GM18907 (cell line): ENCODE measurements around the gene NAA15.
A peak's percentile ranks its signal among the peaks of the same experiment; 100 is the strongest.
"Not testable (repeated sequence)": the region's sequence is repeated elsewhere in the genome, so short reads cannot be mapped to it uniquely, and the experiment has no call there.

Experiments
- ATAC-seq: cut with Tn5 transposase; IDR thresholded peaks from one replicate; pipeline ENCODE4 v1.9.1; 2021; ENCODE audit warnings: mild to moderate bottlenecking, moderate library complexity; ENCODE audit not compliant: unreplicated experiment

The NAA15 gene

GRCh38 chr4:139337612-139338011, 36.3 kb downstream of the NAA15 start:
- ATAC-seq, result no peak

GRCh38 chr4:139361301-139361700, 60.0 kb downstream of the NAA15 start:
- no peak for ATAC-seq

GRCh38 chr4:139367421-139368090, 66.3 kb downstream of the NAA15 start:
- ATAC-seq, result no peak

GRCh38 chr4:139368998-139369397, 67.7 kb downstream of the NAA15 start:
- ATAC-seq, result no peak

GRCh38 chr4:139374251-139374650, 72.9 kb downstream of the NAA15 start:
- no peak for ATAC-seq

GRCh38 chr4:139386421-139386820, 85.1 kb downstream of the NAA15 start:
- no peak for ATAC-seq

- no peak for ATAC-seq
Observed at GRCh38 chr4:139389102-139389501, 87.8 kb downstream of the NAA15 start.

- no peak for ATAC-seq
Observed at GRCh38 chr4:139389991-139390390, 88.7 kb downstream of the NAA15 start.

- no peak for ATAC-seq
Observed at GRCh38 chr4:139391731-139392130, 90.4 kb downstream of the NAA15 start.

GRCh38 chr4:139392797-139393196, 91.5 kb downstream of the NAA15 start:
- ATAC-seq, result no peak

GRCh38 chr4:139401368-139401767, 100.1 kb downstream of the NAA15 start:
- ATAC-seq, result no peak

- no peak for ATAC-seq
Observed at GRCh38 chr4:139402436-139402835, 101.1 kb downstream of the NAA15 start.

- ATAC-seq, result no peak
Observed at GRCh38 chr4:139403462-139403861, 102.2 kb downstream of the NAA15 start.

- no peak for ATAC-seq
Observed at GRCh38 chr4:139410312-139410711, 109.0 kb downstream of the NAA15 start.

GRCh38 chr4:139414671-139415210, 113.4 kb downstream of the NAA15 start:
- not testable (repeated sequence) for ATAC-seq

- ATAC-seq, result no peak
Observed at GRCh38 chr4:139416073-139416673, 114.9 kb downstream of the NAA15 start.

GRCh38 chr4:139419388-139419914, 118.1 kb downstream of the NAA15 start:
- ATAC-seq, result peak; percentile 87

GRCh38 chr4:139420652-139421051, 119.3 kb downstream of the NAA15 start:
- ATAC-seq, result no peak

GRCh38 chr4:139436122-139436521, 134.8 kb downstream of the NAA15 start:
- no peak for ATAC-seq

GRCh38 chr4:139438141-139438540, 136.8 kb downstream of the NAA15 start:
- ATAC-seq, result no peak

GRCh38 chr4:139441029-139441428, 139.7 kb downstream of the NAA15 start:
- ATAC-seq, result no peak

- no peak for ATAC-seq
Observed at GRCh38 chr4:139443661-139444060, 142.4 kb downstream of the NAA15 start.
